GM12801 (cell line): Measurements from ENCODE around the gene POMT2.

ENCODE experiments used
- TF ChIP-seq, protein P1 (sequence below): IDR thresholded peaks from one replicate; pipeline ENCODE4 v1.5.1; 2011; ENCODE audit warnings: control low read depth; ENCODE audit not compliant: insufficient read length; ENCODE audit errors: extremely low read depth

POMT2 gene

DNA sequence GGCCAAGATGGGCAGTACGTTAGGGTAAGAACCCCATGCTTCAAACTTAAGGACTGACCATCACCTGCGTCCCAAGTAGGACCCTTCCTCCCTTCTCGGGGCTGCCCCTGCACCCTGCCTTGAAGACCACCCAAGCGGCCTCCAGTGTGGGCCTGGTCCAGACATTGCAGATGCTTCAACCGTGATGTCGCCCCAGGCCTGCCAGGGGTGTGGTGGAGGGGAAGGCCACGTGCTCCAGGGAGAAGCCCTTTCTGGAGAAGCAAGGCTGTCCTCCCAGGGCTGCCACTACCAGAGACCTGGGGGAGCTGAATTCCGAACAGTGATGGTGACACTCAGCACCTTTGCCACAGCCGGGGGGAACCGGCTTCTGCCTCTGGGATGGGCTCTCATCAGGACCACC is 63.0 kb downstream of the POMT2 start:
- TF ChIP-seq, protein P1, sequence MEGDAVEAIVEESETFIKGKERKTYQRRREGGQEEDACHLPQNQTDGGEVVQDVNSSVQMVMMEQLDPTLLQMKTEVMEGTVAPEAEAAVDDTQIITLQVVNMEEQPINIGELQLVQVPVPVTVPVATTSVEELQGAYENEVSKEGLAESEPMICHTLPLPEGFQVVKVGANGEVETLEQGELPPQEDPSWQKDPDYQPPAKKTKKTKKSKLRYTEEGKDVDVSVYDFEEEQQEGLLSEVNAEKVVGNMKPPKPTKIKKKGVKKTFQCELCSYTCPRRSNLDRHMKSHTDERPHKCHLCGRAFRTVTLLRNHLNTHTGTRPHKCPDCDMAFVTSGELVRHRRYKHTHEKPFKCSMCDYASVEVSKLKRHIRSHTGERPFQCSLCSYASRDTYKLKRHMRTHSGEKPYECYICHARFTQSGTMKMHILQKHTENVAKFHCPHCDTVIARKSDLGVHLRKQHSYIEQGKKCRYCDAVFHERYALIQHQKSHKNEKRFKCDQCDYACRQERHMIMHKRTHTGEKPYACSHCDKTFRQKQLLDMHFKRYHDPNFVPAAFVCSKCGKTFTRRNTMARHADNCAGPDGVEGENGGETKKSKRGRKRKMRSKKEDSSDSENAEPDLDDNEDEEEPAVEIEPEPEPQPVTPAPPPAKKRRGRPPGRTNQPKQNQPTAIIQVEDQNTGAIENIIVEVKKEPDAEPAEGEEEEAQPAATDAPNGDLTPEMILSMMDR: no peak

DNA sequence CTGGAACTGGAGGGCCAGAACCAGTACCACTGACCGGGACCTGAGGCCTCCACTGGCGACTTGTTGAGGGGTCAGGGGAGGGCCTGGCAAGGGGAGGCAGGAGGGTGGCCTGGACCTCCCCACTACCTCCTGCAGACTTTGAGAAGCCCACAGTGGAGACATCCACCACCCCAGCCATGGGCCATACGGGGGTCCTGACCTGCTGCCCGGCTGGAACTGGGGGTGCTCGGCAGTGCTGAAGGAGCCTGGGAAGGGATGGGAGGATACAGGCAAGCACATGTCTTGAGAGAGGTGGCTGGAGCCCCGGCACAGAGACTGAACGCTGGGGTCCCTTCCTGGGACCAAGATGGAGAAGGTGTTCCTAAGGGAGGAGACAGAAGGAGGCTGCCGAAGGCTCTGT is 64.0 kb downstream of the POMT2 start:
- TF ChIP-seq, protein P1: no peak

DNA sequence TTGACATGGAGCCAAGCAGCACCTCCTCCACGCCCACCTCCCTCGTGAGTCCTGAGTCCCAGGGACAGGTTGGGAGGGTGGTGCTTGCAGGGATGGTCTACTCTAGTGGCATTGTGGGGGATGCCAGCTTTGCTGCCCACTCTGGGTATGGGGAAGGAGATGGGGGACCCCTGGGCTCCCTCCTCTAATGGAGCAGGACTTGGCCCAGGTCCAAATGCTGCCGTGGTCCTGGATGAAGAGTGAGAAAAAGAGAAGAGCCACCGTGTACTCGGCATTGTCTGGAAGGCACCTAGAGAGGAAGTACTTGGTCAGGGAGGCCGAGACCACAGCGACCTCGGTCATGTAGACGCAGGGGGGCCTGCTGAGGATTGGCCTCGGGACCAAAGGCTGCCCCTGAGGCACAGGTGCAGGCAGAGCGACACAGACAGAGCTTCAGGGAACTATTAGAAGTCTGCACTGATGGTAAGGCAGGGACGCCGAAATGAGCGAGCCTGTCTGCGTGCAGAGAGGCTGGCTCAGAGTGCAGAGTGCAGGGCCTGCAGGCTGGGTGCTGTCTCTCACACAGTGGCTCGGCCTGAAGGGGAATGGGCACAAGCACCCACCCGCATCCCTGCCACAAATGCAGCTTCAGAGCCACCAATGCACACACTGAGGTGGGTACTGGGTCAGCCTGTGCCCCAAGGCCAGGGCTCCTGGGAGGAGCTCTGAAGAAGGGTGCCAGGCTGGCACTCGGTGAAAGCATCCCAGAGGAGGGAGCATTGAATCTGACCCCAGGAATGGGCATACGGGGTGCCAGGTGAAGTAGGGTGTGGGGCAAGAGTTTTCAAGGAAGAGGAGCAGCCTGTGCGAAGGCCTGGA is 67.1 kb downstream of the POMT2 start:
- TF ChIP-seq, protein P1: no peak

DNA sequence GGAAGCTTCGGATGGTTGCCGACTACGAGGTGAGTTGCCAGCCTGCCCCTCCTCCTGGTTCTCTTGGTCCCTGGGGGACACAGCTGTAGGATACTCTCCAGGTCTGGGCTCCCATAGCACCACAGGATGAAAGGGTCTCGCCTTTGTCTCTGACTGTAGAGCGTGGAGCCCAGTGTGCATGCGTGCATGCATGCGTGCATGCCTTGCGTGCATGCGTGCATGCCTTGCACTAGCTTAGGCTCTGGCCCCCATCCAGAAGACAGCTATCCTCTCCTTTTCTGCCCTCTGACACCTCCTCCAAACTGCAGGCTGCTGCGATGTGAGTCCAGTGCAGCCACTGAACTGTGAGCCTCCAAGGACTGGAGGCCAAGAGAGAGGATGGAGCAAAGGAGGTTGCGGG is 68.8 kb downstream of the POMT2 start:
- TF ChIP-seq, protein P1: no peak

DNA sequence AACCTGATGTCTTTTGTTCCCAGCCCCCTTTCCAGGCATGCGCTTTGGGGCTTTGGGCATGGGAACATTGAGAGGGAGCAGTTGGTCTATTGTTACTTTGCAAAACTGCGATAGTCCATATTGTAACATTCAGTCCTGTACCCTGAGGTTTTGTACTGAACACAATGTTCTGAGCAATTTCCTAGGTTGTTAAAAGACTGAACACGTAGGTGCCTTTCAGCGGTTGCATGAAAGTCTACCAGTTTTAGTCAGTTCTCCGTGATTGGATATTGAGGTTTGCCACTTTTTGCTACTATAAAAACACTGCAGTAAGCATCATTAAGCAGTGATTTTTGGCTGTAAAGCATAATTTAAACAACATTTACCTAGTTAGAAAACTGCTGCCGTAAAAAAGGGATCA is 69.8 kb downstream of the POMT2 start:
- TF ChIP-seq, protein P1: no peak

DNA sequence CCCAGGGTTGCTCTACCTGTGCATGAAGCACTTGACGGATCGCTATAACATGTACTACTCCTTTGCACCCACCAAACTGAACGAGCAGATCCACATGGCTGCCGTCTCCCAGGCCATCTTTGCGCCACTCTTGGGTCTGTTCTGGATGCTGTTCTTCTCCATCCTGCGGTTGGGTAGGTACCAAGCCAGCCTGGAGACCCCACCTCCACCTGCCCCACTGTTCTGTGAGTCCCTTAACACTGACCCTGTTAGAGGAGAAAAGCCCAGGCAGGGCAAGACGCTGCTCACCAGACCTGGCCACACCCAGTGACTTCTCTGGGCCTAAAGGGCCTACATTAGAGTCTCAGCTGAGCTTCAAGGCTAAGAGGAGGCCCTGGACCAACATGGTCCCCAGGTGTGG is 71.4 kb downstream of the POMT2 start:
- TF ChIP-seq, protein P1: no peak

DNA sequence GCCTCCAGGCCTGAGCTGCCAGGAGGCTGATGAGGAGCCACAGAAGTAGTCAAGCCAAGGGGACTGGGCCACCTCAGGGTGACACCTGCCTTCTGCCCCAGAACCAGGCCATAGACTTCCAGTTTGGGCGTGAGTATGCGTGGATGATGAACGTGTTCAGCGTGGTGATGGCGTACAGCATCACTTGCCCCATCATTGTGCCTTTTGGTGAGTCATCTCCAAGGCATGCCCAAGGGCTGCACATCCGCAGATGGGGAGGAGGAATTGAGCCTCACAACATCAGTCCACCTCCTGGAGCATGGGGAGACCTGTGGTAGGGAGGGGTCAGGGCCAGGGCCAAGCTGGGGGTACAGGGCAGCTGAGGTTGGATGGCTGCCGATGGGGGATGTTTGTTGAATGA is 72.0 kb downstream of the POMT2 start:
- TF ChIP-seq, protein P1: no peak

DNA sequence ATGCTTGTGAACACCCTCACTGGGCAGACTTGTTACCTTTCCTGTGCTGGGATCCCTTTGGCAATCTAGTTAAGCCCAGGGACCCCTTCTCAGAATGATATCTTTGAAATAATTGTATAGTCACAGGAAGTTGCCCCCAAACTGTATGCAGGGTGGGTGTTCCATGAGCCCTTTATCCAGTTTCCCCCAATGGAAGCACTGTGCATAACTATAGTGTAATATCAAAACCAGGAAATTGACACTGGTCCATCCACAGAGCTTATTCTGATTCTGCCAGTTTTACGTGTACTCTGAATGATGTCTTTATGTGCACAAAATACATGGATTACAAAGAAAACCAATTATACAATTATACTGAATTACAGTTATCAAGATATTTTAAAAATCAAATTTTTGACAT is 73.9 kb downstream of the POMT2 start:
- TF ChIP-seq, protein P1: no peak
